NCI-H526 treated with DMSO at 0.1 percent for 48 hours (cell line): ENCODE measurements around the gene PNMA1.
A peak's percentile ranks its signal among the peaks of the same experiment; 100 is the strongest.

Experiments used
- DNase-seq: peaks from one replicate; lab custom pipeline; 2025; lab: John Stamatoyannopoulos, UW

Gene PNMA1

GRCh38 chr14:73736842-73737241 lies 22.7 kb upstream of the PNMA1 start:
- DNase-seq: no peak

DNA sequence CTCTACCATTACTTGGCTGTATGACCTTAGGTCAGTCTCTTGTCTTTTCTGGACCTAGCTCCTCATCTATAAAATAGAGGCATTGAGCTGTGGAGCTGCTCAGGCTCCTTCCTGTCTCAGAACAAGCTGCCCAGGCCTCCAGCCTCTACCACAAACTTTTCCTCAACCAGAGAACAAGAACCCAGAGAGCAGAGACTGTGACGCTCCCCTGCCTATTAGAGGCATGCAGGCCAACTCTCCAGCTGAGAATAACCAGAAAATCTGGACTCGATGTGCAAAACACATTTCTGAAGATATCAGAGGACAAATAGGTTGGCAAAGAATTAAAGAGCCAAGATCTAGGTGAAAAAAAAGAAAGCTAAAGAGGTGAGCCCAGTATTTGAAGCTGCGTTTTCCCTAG lies 17.8 kb upstream of the PNMA1 start:
- no peak for DNase-seq

DNA sequence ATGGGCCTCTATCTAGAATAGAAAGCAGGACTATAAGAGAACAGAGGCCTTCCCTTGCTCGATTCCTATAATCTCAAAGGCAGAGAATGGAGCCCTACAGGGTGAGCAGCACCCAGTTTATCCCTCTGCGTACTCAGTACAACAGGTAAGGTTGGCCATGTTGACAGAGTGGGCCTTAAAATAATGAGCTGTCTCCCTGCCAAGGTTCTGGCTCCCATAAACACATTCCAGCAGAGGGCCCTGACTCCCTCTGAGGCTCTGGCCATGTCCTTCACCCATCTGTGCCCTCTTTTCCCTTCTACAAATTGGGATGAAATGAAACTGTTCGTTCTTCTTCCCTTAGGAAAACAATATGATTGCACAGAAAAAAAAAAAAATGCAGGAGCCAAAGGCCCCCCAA lies 16.9 kb upstream of the PNMA1 start:
- DNase-seq: no peak

- no peak for DNase-seq
Measured at GRCh38 chr14:73729556-73730265, 15.5 kb upstream of the PNMA1 start.

- DNase-seq: peak; percentile 25
Measured at GRCh38 chr14:73728717-73729330, 14.6 kb upstream of the PNMA1 start.

DNA sequence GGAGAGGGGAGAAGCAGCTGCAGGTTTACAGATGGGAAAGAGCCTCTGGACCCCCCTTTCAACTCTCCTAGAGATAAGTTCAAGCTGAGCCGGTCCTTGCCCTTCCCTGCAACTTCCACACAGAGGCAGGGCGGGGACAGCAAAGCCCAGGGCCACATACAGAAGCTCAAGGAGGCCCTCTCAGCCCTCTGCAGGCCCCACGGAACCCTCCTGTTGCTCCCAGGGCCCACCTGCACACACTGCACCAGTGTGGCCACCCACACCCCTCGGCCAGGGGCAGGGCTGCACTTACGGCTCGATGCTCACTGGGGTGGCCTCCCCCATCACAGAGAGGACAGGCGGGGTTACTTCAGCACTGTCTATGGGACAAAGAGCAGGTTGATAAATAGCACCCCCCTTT lies 13.0 kb upstream of the PNMA1 start:
- no peak for DNase-seq

- no peak for DNase-seq
Measured at GRCh38 chr14:73726025-73726961, 12.1 kb upstream of the PNMA1 start.

- DNase-seq: no peak
Measured at GRCh38 chr14:73725116-73726024, 11.2 kb upstream of the PNMA1 start.

DNA sequence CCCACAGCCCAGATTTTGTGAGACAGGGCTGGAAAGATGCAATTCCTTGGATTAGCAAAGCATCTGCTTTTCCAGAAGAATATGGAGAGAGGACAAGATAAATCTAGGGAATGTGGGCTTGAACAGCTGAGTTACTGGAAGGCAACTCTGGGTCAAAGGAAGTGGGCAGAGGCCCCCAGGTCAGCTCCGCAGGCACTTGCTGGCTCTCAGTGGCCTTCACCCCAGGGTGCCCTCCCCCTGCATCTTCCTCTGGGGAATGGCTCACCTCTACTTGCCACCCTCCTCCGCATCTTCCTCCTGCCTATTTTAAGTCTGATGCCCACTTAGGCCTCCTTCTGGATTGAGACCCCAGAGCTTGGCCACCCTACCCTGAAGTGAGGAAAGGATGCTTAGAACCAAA lies 10.5 kb upstream of the PNMA1 start:
- no peak for DNase-seq

DNA sequence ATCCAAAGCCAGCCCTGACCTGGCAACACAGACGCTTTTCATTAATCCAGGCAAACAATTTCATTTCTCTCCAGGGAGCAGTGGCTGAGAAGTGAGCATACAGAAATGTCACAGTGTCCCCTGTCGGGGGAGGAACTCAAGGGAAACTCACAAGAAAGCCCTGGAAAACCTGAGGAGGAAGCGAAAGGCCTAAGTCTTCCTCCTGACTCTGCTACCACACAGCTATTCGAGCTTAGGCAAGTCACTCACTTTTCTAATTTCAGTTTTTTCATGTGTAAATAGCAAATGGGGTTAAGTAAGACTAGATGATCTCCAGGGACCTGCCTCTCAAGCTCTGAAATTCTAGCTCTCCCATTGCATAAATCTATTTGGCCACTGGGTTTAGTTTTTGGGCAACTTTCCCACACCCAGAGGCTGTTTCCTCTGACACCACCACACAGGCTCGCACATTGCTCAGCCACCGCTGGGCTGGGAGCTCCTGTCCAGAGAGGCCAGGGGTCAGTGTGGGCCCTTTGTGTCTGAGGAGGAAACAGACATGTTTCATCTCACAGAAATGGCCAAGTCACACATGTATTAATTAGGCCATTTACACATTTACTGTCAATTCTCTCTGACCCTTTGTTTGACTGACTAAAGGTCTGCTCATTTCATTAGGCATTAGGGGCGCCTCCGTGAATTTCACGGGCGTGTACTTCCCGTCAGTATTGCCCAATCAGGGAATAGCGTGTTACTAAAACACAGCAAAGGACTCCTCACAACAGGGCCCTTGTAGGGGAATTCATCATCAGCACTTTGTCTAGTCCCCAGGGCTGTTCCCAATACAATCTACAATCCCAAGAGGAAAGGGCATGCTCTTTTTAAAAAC lies 9.8 kb upstream of the PNMA1 start:
- DNase-seq: no peak

- no peak for DNase-seq
Measured at GRCh38 chr14:73723406-73723796, 9.2 kb upstream of the PNMA1 start.

DNA sequence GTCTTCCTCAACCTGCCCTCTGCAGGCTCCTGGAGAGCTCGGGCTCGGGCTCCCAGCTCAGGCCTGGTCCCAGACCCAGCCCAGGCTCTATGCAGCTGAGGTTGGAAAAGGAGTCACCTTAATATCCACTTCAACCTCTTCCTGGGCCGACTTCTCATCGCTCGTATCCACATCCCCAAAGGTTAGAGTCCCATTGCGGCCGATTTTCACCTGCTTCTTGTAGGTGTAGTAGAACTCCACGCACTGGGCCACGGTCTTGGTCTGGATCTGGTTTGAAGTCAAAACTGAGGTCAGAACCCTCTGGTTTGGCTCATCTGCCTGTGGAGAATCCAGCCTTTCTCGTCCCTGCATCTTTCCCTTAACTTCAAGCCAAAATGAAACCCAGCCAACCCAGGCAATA lies 8.4 kb upstream of the PNMA1 start:
- DNase-seq: no peak

- DNase-seq: no peak
Measured at GRCh38 chr14:73721101-73721821, 7.1 kb upstream of the PNMA1 start.

DNA sequence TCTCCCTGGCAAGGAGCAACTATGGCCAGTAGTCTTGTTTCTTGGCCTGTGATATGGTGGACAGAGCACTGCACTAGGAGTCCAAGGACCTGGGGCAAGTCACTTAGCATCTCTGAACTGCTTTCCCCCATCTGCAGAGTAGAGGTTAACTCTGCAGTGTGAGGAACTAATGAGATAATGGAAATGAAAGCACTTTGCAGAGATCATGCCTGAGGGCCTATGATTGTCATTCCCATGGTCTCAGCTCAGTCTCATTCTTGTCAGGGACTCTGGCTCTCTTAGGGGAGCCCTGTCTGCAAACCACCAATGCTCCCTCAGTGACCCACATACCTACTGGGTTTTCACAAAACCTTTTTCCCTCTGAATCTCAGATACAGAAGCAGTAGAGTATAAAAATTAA lies 6.5 kb upstream of the PNMA1 start:
- DNase-seq: no peak

GRCh38 chr14:73719791-73720190 lies 5.6 kb upstream of the PNMA1 start:
- no peak for DNase-seq

DNA sequence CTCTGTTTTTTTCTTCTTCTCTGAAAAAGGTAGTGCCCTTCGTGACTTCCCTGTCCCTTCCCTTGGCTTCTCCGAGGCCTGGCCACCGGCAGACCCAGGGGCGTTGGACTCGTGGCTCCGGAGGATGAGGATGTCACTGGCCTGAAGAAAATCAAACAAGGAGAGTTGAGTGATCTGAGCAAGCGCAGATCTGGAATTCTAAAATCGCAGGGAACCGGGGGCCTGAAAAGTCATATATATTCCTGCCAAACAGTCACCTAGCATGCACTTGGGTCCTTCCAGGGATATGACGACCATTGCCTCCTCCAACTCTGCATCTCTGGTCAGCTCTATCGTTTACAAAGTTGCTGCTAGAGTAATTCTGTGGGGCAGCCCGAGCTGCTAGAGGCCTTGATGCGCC lies 5.2 kb upstream of the PNMA1 start:
- no peak for DNase-seq

DNA sequence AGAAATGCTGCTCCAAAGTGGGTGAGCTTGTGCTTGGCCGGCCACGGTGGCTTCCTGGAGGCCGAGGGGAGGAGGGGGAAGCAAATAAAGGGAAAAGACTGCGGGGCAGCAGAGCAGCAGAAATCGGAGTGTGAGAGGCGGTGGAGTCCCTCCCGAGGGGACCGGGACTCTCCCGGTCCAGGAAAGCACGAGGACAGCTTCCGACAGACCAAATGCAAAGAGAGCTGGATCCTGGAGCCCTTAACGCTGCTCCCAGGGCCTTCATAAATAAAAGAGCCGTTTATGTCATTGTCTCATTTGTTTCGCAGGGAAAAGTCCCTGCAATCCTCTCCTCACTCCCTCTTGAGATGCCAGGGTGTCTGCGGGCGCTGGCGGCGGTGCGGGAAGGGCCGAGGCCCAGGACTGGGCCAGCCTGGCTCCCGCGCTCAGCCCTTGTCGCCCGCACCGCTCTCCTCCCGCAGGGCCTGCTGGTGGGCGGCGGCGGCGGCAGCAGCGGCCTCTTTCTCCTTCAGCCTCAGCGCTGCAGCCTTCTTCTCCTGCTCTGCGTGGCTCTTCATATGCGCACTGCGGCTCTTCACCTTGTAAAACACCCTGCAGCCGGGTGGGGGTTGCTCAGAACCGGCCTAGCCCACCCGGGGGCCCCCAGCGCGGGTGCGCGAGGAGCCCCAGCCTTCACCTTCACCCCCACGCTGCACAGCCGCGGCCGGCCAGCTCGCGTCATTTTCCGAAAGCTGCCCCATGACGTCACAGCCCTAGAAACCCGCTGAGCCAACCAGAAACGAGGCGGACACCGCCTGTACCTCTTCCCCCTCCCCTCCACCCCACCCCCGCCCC lies 4.5 kb upstream of the PNMA1 start:
- no peak for DNase-seq

DNA sequence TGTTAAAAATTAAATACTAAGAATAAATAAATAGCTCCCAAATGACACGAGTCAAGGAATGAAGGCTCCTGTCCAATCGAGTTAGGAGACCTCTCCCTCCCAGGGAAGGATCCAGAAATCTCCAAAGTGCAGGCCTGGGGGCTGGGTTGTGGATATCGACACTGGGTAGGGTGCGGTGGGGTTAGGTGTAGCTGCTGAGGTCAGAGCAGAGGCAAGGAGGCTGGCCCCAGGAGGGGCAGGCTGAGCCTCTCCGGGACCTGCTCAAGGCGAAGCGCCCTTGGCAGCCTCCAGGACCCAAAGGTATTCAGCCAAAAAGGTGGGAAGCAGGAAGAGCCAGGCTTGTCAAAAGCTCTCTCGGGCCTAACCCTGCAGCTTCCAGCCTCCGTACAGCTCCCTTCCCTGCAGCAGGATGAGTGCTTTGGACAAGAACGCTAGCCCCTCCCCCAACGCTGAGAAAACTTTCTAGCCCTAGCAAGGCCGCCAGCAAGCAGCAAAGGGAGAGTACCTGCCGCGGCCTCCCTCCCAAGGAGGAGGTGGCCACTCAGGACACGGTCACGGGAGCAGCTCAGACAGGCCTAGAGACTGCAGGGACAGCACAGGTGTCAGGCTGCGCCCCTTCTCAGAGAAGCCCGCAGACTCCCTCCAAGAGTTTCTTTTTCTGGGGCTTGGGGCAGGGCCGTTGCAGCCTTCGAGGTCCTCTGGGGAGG lies 3.7 kb upstream of the PNMA1 start:
- DNase-seq: no peak

GRCh38 chr14:73717266-73717665 lies 3.1 kb upstream of the PNMA1 start:
- no peak for DNase-seq
